Measurements from ENCODE around the gene ACTG1. TPM values are rescaled to one million over a fixed set of nuclear protein-coding genes. Genes with fewer than 3 reads are reported as not detected.

Gene ACTG1
- 4,839 to 6,943 TPM (median 5,456 TPM) in 5 replicates for total RNA-seq (2022; extraction: Qiagen RNA extraction; ENCODE audit: low read depth)

GRCh38 chr17:81512562-81513371 lies at the start of gene ACTG1:
Gene ACTG1, minus strand, starts transcription at chr17:81512799. Its CDS starts 445 bp downstream, at chr17:81512354.

GRCh38 chr17:81552244-81553017 lies 39.8 kb upstream of the ACTG1 start, which contains the start of gene FAAP100:
Gene FAAP100, minus strand, starts transcription at chr17:81552353. Its CDS starts 23 bp downstream, at chr17:81552330.

GRCh38 chr17:81527591-81528383 lies 15.2 kb upstream of the ACTG1 start, which contains the start of gene FSCN2:
Gene FSCN2, plus strand, starts transcription at chr17:81528377. Its CDS starts 155 bp downstream, at chr17:81528532.

Other genes starting within 250 kb of the ACTG1 start
- gene SLC38A10, start 217.5 kb downstream of the ACTG1 start, total RNA-seq (2022; extraction: Qiagen RNA extraction; ENCODE audit: low read depth): 52.1 to 80.0 TPM (median 72.8 TPM) in 5 replicates
- 12.9 to 18.2 TPM (median 15.4 TPM) in 5 replicates for gene BAHCC1, start 117.3 kb downstream of the ACTG1 start, total RNA-seq (2022; extraction: Qiagen RNA extraction; ENCODE audit: low read depth)
- 0.61 to 2.0 TPM (median 0.89 TPM) in 5 replicates for gene FSCN2, start 15.6 kb upstream of the ACTG1 start, total RNA-seq (2022; extraction: Qiagen RNA extraction; ENCODE audit: low read depth)
- gene FAAP100, start 39.6 kb upstream of the ACTG1 start, total RNA-seq (2022; extraction: Qiagen RNA extraction; ENCODE audit: low read depth): 18.0 to 28.3 TPM (median 23.3 TPM) in 5 replicates
- gene NPLOC4, start 124.3 kb upstream of the ACTG1 start, total RNA-seq (2022; extraction: Qiagen RNA extraction; ENCODE audit: low read depth): 95.7 to 107 TPM (median 106 TPM) in 5 replicates
- gene TSPAN10, start 124.4 kb upstream of the ACTG1 start, total RNA-seq (2022; extraction: Qiagen RNA extraction; ENCODE audit: low read depth): 4.5 to 7.3 TPM (median 5.4 TPM) in 5 replicates
- 1.6 to 2.5 TPM (median 1.7 TPM) in 5 replicates for gene PDE6G, start 143.7 kb upstream of the ACTG1 start, total RNA-seq (2022; extraction: Qiagen RNA extraction; ENCODE audit: low read depth)
- 33.1 to 63.0 TPM (median 59.1 TPM) in 5 replicates for gene OXLD1, start 153.8 kb upstream of the ACTG1 start, total RNA-seq (2022; extraction: Qiagen RNA extraction; ENCODE audit: low read depth)
- gene CCDC137, start 153.9 kb upstream of the ACTG1 start, total RNA-seq (2022; extraction: Qiagen RNA extraction; ENCODE audit: low read depth): 61.3 to 77.1 TPM (median 65.9 TPM) in 5 replicates
- 50.3 to 54.8 TPM (median 53.2 TPM) in 5 replicates for gene ARL16, start 171.0 kb upstream of the ACTG1 start, total RNA-seq (2022; extraction: Qiagen RNA extraction; ENCODE audit: low read depth)
- 155 to 217 TPM (median 201 TPM) in 5 replicates for gene HGS, start 171.2 kb upstream of the ACTG1 start, total RNA-seq (2022; extraction: Qiagen RNA extraction; ENCODE audit: low read depth)
- gene MRPL12, start 190.6 kb upstream of the ACTG1 start, total RNA-seq (2022; extraction: Qiagen RNA extraction; ENCODE audit: low read depth): 216 to 324 TPM (median 299 TPM) in 5 replicates
- gene SLC25A10, start 199.5 kb upstream of the ACTG1 start, total RNA-seq (2022; extraction: Qiagen RNA extraction; ENCODE audit: low read depth): 29.1 to 45.9 TPM (median 40.7 TPM) in 5 replicates

All from A549 treated with CpdA at 1 μM for 4 hours (cell line).